Measurements from ENCODE around the gene TCP11L2.

- no peak for TF ChIP-seq CTCF (IDR thresholded peaks at IDR 0.05)
- no peak for TF ChIP-seq POLR2A (IDR thresholded peaks at IDR 0.05)
These were observed 56.1 kb downstream of the TCP11L2 start for GRCh38 chr12:106358396-106359241.

Measured in testis (tissue), 2 donors.